ENCODE results near the gene SMPDL3A.
A peak's percentile ranks its signal among the peaks of the same experiment; 100 is the strongest.

- TF ChIP-seq CTCF (conservative IDR thresholded peaks at IDR 0.05) (peak; percentile 77), EZH2 (IDR thresholded peaks at IDR 0.05; ENCODE audit: low read depth) (no peak)
These were observed 49.2 kb downstream of the SMPDL3A start for GRCh38 chr6:122838060-122838780.

Measured in PC-9 (cell line).